ENCODE measurements around the gene ARMC2. TPM values are rescaled to one million over a fixed set of nuclear protein-coding genes. Genes with fewer than 3 reads are reported as not detected.

ARMC2 gene
- total and polyA plus RNA-seq, 2 donors (not counting 3 experiments of a cell fraction or from before 2014, with no cell fraction given), result 1.7 to 3.7 TPM

GRCh38 chr6:108944707-108945680 lies 96.8 kb downstream of the ARMC2 start:
- no peak for DNase-seq (ENCODE audit: low read depth, low spot score)
- Histone ChIP-seq H3K9me3 (replicated peaks; ENCODE audit: control insufficient read depth, insufficient read depth, low read length) (no peaks in the 10 kb centered on the region), H3K27ac (ENCODE audit: insufficient read depth, low read depth, low read length) (no peak overlapping the region), H3K79me2 (ENCODE audit: control insufficient read depth, insufficient read depth, low read length) (no peaks in the 10 kb centered on the region), H3K9me1 (replicated peaks; ENCODE audit: control insufficient read depth, extremely low read depth, insufficient read depth, low read length) (no peaks in the 10 kb centered on the region), H3K4me3 (replicated peaks in 1 of 3; ENCODE audit: insufficient read depth in 1 of 3, low read depth in 1 of 3, low read length in 3 of 3) (no peak overlapping the region), H4K20me1 (replicated peaks; ENCODE audit: control insufficient read depth, extremely low read depth, insufficient read depth, low read length) (no peaks in the 10 kb centered on the region), H3K4me1 (ENCODE audit: control insufficient read depth, extremely low read depth, insufficient read depth, low read length) (no peaks in the 10 kb centered on the region), H3K27me3 (ENCODE audit: control insufficient read depth in 2 of 2, insufficient read depth in 2 of 2, low read length in 2 of 2) (no peaks in the 10 kb centered on the region), H3K4me2 (ENCODE audit: insufficient read depth, low read length) (no peak overlapping the region), H3K36me3 (ENCODE audit: control insufficient read depth in 2 of 2, extremely low read depth in 1 of 2, insufficient read depth in 2 of 2, low read length in 2 of 2) (no peaks in the 10 kb centered on the region), H2AFZ (ENCODE audit: low read depth, low read length) (no peak overlapping the region), H3K9ac (replicated peaks; ENCODE audit: extremely low read depth, insufficient read depth, low read length) (no peak overlapping the region)
- TF ChIP-seq FOS (IDR thresholded peaks at IDR 0.05; ENCODE audit: borderline replicate concordance, insufficient read depth, low read length), result no peak
- TF ChIP-seq CTCF (IDR thresholded peaks at IDR 0.05; ENCODE audit: extremely low read depth in 1 of 2, insufficient read depth in 1 of 2, low read depth in 1 of 2, low read length in 2 of 2), result no peak
- TF ChIP-seq JUN (IDR thresholded peaks at IDR 0.05; ENCODE audit: borderline replicate concordance, insufficient read depth, insufficient read length, low read depth), result no peak
- no peak for TF ChIP-seq MAX (IDR thresholded peaks at IDR 0.05; ENCODE audit: insufficient read depth, insufficient read length)
- TF ChIP-seq EZH2 (IDR thresholded peaks at IDR 0.05; ENCODE audit: borderline replicate concordance, low read depth, low read length, severe bottlenecking), result no peak
- TF ChIP-seq POLR2A (IDR thresholded peaks at IDR 0.05; ENCODE audit: low read depth, low read length), result no peak
- TF ChIP-seq GATA2 (IDR thresholded peaks at IDR 0.05; ENCODE audit: insufficient read depth, insufficient read length, low read depth, low read length), result no peak
- TF ChIP-seq POLR2AphosphoS5 (IDR thresholded peaks at IDR 0.05; ENCODE audit: insufficient read depth, low read depth, low read length), result no peak
- TF ChIP-seq MYC (IDR thresholded peaks at IDR 0.05; ENCODE audit: low read depth, low read length), result no peak
- no peak for FAIRE-seq
- ChIA-PET POLR2A (no interaction called here), CTCF (interaction anchor here (1.3 to 1.7 kb wide), 2 partner anchors 10 to 11 kb away, joined by 3 read pairs; no protein-coding TSS in a partner anchor)
- intact Hi-C loops (cut with micrococcal nuclease), result no loop called here
- BruUV-seq (replicated peaks), result no TSS peak
- dilution Hi-C loops (cut with MboI; ENCODE audit: extremely low pct_ligation_motif_present, low sequenced_read_pairs), result no loop called here
